Glutamatergic neuron (in vitro differentiated cells): ENCODE measurements around the gene FGF5. TPM values are rescaled to one million over a fixed set of nuclear protein-coding genes. Genes with fewer than 3 reads are reported as not detected.
"Not testable (repeated sequence)": the region's sequence is repeated elsewhere in the genome, so short reads cannot be mapped to it uniquely, and the experiment has no call there.

Experiments
- DNase-seq: peaks from one replicate; pipeline ENCODE4 v3.0.0; 2022
- H3K27ac Mint-ChIP-seq: one replicate; pipeline ENCODE4 v1.8.0; 2020; ENCODE audit warnings: mild to moderate bottlenecking, mixed read lengths, inconsistent platforms; ENCODE audit not compliant: unreplicated experiment
- H3K27me3 Mint-ChIP-seq: one replicate; pipeline ENCODE4 v1.8.0; 2020; ENCODE audit warnings: mild to moderate bottlenecking, moderate library complexity, mixed read lengths, inconsistent platforms; ENCODE audit not compliant: unreplicated experiment
- H3K36me3 Mint-ChIP-seq: one replicate; pipeline ENCODE4 v1.8.0; 2020; ENCODE audit warnings: mild to moderate bottlenecking, mixed read lengths, inconsistent platforms; ENCODE audit not compliant: unreplicated experiment
- H3K4me1 Mint-ChIP-seq: one replicate; pipeline ENCODE4 v1.8.0; 2020; ENCODE audit warnings: mild to moderate bottlenecking, low read depth, mixed read lengths, inconsistent platforms; ENCODE audit not compliant: unreplicated experiment
- H3K4me3 Mint-ChIP-seq: one replicate; pipeline ENCODE4 v1.8.0; 2020; ENCODE audit warnings: mild to moderate bottlenecking, mixed read lengths, inconsistent platforms; ENCODE audit not compliant: unreplicated experiment
- H3K9me3 Mint-ChIP-seq: one replicate; pipeline ENCODE4 v1.8.0; 2020; ENCODE audit warnings: mild to moderate bottlenecking, moderate library complexity, mixed read lengths, inconsistent platforms; ENCODE audit not compliant: unreplicated experiment
- total RNA-seq: library from RNA; stranded (reverse); fragmentation: NEBNext Ultra II Directional; extraction: Animal tissue kit (Norgen Biotek cat#: 25700); gene quantifications from one replicate; pipeline ENCODE4 v1.2.1, GENCODE V29; 2021; ENCODE audit not compliant: unreplicated experiment
- TF ChIP-seq, protein P1 (sequence below): fragments of 200-600 bp; sonication (generic); IDR thresholded peaks from one replicate; pipeline ENCODE4 v1.5.0; 2021; ENCODE audit not compliant: partially characterized antibody, unreplicated experiment

The FGF5 gene
- total RNA-seq, 1 donor from 2014 or later, result not detected

DNA sequence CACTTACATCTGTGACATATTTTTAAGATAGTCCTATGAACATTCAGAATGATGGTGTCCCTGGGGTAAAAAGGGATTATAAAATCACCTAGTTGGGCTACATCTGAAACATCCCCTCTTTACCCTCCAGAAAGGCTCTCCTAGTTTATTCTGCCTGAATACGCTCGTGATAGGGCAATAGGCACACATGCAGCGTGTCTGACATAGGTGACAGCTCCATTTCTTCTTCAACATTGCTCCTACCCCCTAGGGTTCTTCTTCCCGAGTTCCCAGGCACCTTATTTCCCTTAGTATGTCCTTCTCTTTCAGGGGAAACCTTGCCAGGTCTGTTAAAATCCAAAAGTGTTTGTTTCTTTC is 42.0 kb downstream of the FGF5 start:
- DNase-seq, result no peak
- TF ChIP-seq, protein P1, sequence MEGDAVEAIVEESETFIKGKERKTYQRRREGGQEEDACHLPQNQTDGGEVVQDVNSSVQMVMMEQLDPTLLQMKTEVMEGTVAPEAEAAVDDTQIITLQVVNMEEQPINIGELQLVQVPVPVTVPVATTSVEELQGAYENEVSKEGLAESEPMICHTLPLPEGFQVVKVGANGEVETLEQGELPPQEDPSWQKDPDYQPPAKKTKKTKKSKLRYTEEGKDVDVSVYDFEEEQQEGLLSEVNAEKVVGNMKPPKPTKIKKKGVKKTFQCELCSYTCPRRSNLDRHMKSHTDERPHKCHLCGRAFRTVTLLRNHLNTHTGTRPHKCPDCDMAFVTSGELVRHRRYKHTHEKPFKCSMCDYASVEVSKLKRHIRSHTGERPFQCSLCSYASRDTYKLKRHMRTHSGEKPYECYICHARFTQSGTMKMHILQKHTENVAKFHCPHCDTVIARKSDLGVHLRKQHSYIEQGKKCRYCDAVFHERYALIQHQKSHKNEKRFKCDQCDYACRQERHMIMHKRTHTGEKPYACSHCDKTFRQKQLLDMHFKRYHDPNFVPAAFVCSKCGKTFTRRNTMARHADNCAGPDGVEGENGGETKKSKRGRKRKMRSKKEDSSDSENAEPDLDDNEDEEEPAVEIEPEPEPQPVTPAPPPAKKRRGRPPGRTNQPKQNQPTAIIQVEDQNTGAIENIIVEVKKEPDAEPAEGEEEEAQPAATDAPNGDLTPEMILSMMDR, result no peak
- Mint-ChIP-seq H3K36me3 (no peaks in the 10 kb centered on the region), H3K9me3 (peaks cover 2% of the 10 kb centered on the region), H3K27ac (no peak overlapping the region), H3K4me3 (no peak overlapping the region), H3K4me1 (no peaks in the 10 kb centered on the region), H3K27me3 (peaks cover 3% of the 10 kb centered on the region)

- Mint-ChIP-seq H3K4me1 (no peaks in the 10 kb centered on the region), H3K27me3 (peaks cover 3% of the 10 kb centered on the region), H3K4me3 (no peak overlapping the region), H3K27ac (no peak overlapping the region), H3K9me3 (peaks cover 2% of the 10 kb centered on the region), H3K36me3 (no peaks in the 10 kb centered on the region)
- no peak for DNase-seq
- TF ChIP-seq, protein P1, result no peak
These were observed 43.0 kb downstream of the FGF5 start for GRCh38 chr4:80309294-80310004.

GRCh38 chr4:80311130-80311529 is 44.7 kb downstream of the FGF5 start:
- no peaks in the 10 kb centered on the region for H3K4me1 Mint-ChIP-seq
- TF ChIP-seq, protein P1, result no peak
- H3K27me3 Mint-ChIP-seq, result peaks cover 3% of the 10 kb centered on the region
- H3K27ac Mint-ChIP-seq, result no peak overlapping the region
- DNase-seq, result no peak
- H3K9me3 Mint-ChIP-seq, result peaks cover 2% of the 10 kb centered on the region
- no peak overlapping the region for H3K4me3 Mint-ChIP-seq
- H3K36me3 Mint-ChIP-seq, result no peaks in the 10 kb centered on the region

GRCh38 chr4:80312124-80312523 is 45.7 kb downstream of the FGF5 start:
- H3K4me1 Mint-ChIP-seq, result no peaks in the 10 kb centered on the region
- TF ChIP-seq, protein P1, result no peak
- peaks cover 2% of the 10 kb centered on the region for H3K9me3 Mint-ChIP-seq
- no peak for DNase-seq
- peaks cover 3% of the 10 kb centered on the region for H3K27me3 Mint-ChIP-seq
- no peaks in the 10 kb centered on the region for H3K36me3 Mint-ChIP-seq
- H3K27ac Mint-ChIP-seq, result no peak overlapping the region
- H3K4me3 Mint-ChIP-seq, result no peak overlapping the region

- Mint-ChIP-seq H3K9me3 (no peaks in the 10 kb centered on the region), H3K27me3 (peaks cover 5% of the 10 kb centered on the region), H3K4me3 (no peak overlapping the region), H3K36me3 (no peaks in the 10 kb centered on the region), H3K27ac (no peak overlapping the region), H3K4me1 (no peaks in the 10 kb centered on the region)
- TF ChIP-seq, protein P1, result no peak
- DNase-seq, result no peak
These were observed 47.2 kb downstream of the FGF5 start for GRCh38 chr4:80313627-80314026.

GRCh38 chr4:80315848-80316247 is 49.4 kb downstream of the FGF5 start:
- H3K4me3 Mint-ChIP-seq, DNase-seq, H3K4me1 Mint-ChIP-seq, H3K9me3 Mint-ChIP-seq, H3K36me3 Mint-ChIP-seq, H3K27ac Mint-ChIP-seq, H3K27me3 Mint-ChIP-seq: not testable (repeated sequence)
